ENCODE measurements around the gene SCN1A.

DNA sequence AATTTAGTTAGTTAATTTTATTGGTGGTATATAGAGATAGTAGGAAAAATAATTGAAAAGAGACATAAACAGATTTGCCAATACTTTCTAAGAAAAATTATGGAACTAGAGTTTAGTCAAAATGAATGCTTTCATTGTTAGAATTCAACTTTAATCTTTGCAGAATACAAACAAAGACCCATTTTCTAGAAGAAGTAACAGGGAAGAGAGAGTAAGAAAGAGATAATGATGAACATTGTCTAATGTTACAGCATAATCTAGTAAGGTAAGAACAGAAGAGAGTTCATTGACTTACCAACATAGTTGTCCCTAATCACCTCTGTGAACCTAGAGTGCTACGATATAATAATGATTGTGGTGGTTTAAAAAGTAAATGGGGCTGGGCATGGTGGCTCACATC, 23.7 kb downstream of the SCN1A start:
- TF ChIP-seq, protein P1, sequence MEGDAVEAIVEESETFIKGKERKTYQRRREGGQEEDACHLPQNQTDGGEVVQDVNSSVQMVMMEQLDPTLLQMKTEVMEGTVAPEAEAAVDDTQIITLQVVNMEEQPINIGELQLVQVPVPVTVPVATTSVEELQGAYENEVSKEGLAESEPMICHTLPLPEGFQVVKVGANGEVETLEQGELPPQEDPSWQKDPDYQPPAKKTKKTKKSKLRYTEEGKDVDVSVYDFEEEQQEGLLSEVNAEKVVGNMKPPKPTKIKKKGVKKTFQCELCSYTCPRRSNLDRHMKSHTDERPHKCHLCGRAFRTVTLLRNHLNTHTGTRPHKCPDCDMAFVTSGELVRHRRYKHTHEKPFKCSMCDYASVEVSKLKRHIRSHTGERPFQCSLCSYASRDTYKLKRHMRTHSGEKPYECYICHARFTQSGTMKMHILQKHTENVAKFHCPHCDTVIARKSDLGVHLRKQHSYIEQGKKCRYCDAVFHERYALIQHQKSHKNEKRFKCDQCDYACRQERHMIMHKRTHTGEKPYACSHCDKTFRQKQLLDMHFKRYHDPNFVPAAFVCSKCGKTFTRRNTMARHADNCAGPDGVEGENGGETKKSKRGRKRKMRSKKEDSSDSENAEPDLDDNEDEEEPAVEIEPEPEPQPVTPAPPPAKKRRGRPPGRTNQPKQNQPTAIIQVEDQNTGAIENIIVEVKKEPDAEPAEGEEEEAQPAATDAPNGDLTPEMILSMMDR (IDR thresholded peaks at IDR 0.05) = no peak
- TF ChIP-seq POLR2A (IDR thresholded peaks at IDR 0.05) (no peak), POLR2AphosphoS5 (IDR thresholded peaks at IDR 0.05; ENCODE audit: insufficient read depth in 1 of 2, low read depth in 1 of 2) (no peak)

Measured in vagina (tissue), 2 donors.